ENCODE results near the gene ELP4. TPM values are rescaled to one million over a fixed set of nuclear protein-coding genes. Genes with fewer than 3 reads are reported as not detected.

The ELP4 gene
- total RNA-seq, 1 experiment from 2014 or later: 21.4 TPM

DNA sequence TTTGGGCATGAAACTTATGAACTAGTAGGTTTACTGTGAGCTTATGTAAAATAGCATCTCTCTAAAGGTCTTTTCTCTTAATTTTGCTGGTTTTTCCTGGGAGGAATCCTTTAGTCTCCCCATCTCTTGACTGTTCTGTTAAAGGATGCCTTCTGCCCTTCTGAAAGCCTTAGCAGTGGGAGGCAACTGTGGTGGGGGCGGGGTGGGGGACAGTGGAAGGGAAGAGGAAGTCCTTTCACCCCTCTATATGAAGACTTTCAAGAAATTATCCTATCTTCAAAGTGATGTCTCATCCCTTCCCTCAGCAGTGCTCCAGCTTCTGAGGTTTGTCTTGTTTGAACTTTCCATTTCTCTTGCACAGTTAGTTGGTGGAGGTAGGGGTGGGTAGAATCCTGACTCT is 73.1 kb downstream of the ELP4 start:
- no peak for DNase-seq (ENCODE audit: low read depth, low spot score)
- Histone ChIP-seq H3K79me2 (ENCODE audit: insufficient read depth, low read length) (no peaks in the 10 kb centered on the region), H3K4me3 (replicated peaks in 1 of 2; ENCODE audit: low read depth in 1 of 2, low read length in 2 of 2) (no peak overlapping the region), H3K9ac (ENCODE audit: low read length) (no peak overlapping the region), H3K9me2 (ENCODE audit: insufficient read depth) (no peaks in the 10 kb centered on the region), H4K20me1 (ENCODE audit: insufficient read depth) (no peaks in the 10 kb centered on the region), H2AFZ (ENCODE audit: low read depth, low read length, poor library complexity, severe bottlenecking) (no peak overlapping the region), H3K4me1 (ENCODE audit: control insufficient read depth in 1 of 2, insufficient read depth in 2 of 2, low read length in 2 of 2) (no peaks in the 10 kb centered on the region), H3K36me3 (ENCODE audit: control insufficient read depth in 1 of 2, insufficient read depth in 2 of 2, low read length in 2 of 2) (no peaks in the 10 kb centered on the region), H3K27ac (ENCODE audit: low read depth, low read length) (no peak overlapping the region), H3K9me3 (ENCODE audit: control insufficient read depth in 1 of 2, insufficient read depth in 1 of 2, low read depth in 1 of 2, low read length in 2 of 2) (no peaks in the 10 kb centered on the region), H3K4me2 (ENCODE audit: low read length) (no peak overlapping the region), H3K27me3 (ENCODE audit: insufficient read depth, low read length) (no peaks in the 10 kb centered on the region)
- TF ChIP-seq POLR2AphosphoS5 (IDR thresholded peaks at IDR 0.05; ENCODE audit: low read depth, low read length): no peak
- TF ChIP-seq YY1 (IDR thresholded peaks at IDR 0.05; ENCODE audit: extremely low read depth, insufficient replicate concordance, low read depth, low read length): no peak
- no peak for TF ChIP-seq SRF (IDR thresholded peaks at IDR 0.05; ENCODE audit: low read depth)
- TF ChIP-seq EZH2phosphoT487 (IDR thresholded peaks at IDR 0.05; ENCODE audit: borderline replicate concordance): no peak
- no peak for TF ChIP-seq ELF1 (IDR thresholded peaks at IDR 0.05; ENCODE audit: borderline replicate concordance, low read depth)
- no peak for TF ChIP-seq ZNF274 (IDR thresholded peaks at IDR 0.05; ENCODE audit: low read depth, low read length)
- TF ChIP-seq FOSL1 (IDR thresholded peaks at IDR 0.05; ENCODE audit: low read depth): no peak
- no peak for TF ChIP-seq CBX3 (IDR thresholded peaks at IDR 0.05; ENCODE audit: low read depth)
- TF ChIP-seq, protein P1, sequence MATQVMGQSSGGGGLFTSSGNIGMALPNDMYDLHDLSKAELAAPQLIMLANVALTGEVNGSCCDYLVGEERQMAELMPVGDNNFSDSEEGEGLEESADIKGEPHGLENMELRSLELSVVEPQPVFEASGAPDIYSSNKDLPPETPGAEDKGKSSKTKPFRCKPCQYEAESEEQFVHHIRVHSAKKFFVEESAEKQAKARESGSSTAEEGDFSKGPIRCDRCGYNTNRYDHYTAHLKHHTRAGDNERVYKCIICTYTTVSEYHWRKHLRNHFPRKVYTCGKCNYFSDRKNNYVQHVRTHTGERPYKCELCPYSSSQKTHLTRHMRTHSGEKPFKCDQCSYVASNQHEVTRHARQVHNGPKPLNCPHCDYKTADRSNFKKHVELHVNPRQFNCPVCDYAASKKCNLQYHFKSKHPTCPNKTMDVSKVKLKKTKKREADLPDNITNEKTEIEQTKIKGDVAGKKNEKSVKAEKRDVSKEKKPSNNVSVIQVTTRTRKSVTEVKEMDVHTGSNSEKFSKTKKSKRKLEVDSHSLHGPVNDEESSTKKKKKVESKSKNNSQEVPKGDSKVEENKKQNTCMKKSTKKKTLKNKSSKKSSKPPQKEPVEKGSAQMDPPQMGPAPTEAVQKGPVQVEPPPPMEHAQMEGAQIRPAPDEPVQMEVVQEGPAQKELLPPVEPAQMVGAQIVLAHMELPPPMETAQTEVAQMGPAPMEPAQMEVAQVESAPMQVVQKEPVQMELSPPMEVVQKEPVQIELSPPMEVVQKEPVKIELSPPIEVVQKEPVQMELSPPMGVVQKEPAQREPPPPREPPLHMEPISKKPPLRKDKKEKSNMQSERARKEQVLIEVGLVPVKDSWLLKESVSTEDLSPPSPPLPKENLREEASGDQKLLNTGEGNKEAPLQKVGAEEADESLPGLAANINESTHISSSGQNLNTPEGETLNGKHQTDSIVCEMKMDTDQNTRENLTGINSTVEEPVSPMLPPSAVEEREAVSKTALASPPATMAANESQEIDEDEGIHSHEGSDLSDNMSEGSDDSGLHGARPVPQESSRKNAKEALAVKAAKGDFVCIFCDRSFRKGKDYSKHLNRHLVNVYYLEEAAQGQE (IDR thresholded peaks at IDR 0.05; ENCODE audit: low read depth): no peak
- TF ChIP-seq ZFX (IDR thresholded peaks at IDR 0.05): no peak
- TF ChIP-seq JUND (IDR thresholded peaks at IDR 0.05): no peak
- no peak for TF ChIP-seq POLR2A (IDR thresholded peaks at IDR 0.05; ENCODE audit: borderline replicate concordance, extremely low read depth, insufficient read depth, insufficient read length)
- no peak for TF ChIP-seq EZH2 (IDR thresholded peaks at IDR 0.05)
- TF ChIP-seq, protein P2, sequence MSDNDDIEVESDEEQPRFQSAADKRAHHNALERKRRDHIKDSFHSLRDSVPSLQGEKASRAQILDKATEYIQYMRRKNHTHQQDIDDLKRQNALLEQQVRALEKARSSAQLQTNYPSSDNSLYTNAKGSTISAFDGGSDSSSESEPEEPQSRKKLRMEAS (IDR thresholded peaks at IDR 0.05): no peak
- TF ChIP-seq CEBPB (IDR thresholded peaks at IDR 0.05; ENCODE audit: low read depth): no peak
- TF ChIP-seq, protein P3, sequence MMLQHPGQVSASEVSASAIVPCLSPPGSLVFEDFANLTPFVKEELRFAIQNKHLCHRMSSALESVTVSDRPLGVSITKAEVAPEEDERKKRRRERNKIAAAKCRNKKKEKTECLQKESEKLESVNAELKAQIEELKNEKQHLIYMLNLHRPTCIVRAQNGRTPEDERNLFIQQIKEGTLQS (IDR thresholded peaks at IDR 0.05): no peak
- no peak for TF ChIP-seq RAD21 (IDR thresholded peaks at IDR 0.05; ENCODE audit: low read depth)
- no peak for TF ChIP-seq TCF7L2 (IDR thresholded peaks at IDR 0.05; ENCODE audit: borderline replicate concordance, extremely low read depth, insufficient read depth, insufficient read length)
- no peak for TF ChIP-seq EGR1 (IDR thresholded peaks at IDR 0.05; ENCODE audit: low read depth)
- no peak for ATAC-seq
- intact Hi-C loops (cut with micrococcal nuclease): no loop called here
- ChIA-PET POLR2A (no interaction called here), CTCF (no interaction called here), RAD21 (ENCODE audit: low non-redundant PET in 1 of 2, low total read pairs in 2 of 2, uncharacterized antibody in 2 of 2, unreplicated experiment in 2 of 2) (no interaction called here)
- no TSS peak for BruUV-seq (replicated peaks)

Data from HCT116 (cell line).